GM12892 (cell line): ENCODE results near the gene EID3.

ENCODE experiments used
- POLR2A ChIP-seq: IDR thresholded peaks from 2 replicates; pipeline ENCODE4 v1.6.1; 2011; ENCODE audit warnings: low read depth, low read length, control low read depth
- POLR2AphosphoS5 ChIP-seq: IDR thresholded peaks from 2 replicates; pipeline ENCODE4 v1.6.1; 2011; ENCODE audit warnings: low read depth, low read length, control low read depth

GRCh38 chr12:104345234-104346066, 41.9 kb downstream of the EID3 start:
- TF ChIP-seq POLR2A (no peak), POLR2AphosphoS5 (no peak)
